DOHH2 (cell line): ENCODE measurements around the gene PPP1R14C.

Source experiments
- CTCF ChIP-seq: fragments of 200-600 bp; sonication (generic); IDR thresholded peaks from one replicate; pipeline ENCODE4 v1.5.1; 2014; ENCODE audit warnings: antibody characterized with exemption, mild to moderate bottlenecking, low read depth, low read length; ENCODE audit not compliant: poor library complexity, severe bottlenecking
- EZH2phosphoT487 ChIP-seq: fragments of 200-600 bp; sonication (generic); IDR thresholded peaks from 2 replicates; pipeline ENCODE4 v1.6.1; 2017; ENCODE audit warnings: borderline replicate concordance, mild to moderate bottlenecking, antibody characterized with exemption, low read length, moderate library complexity, mixed read lengths

- TF ChIP-seq CTCF: no peak
- no peak for TF ChIP-seq EZH2phosphoT487
These were observed 30.6 kb upstream of the PPP1R14C start for GRCh38 chr6:150112233-150112632.
